Left cardiac atrium (tissue), 4 donors: ENCODE measurements around the gene ACP2. TPM values are rescaled to one million over a fixed set of nuclear protein-coding genes. Genes with fewer than 3 reads are reported as not detected.
"Not testable (repeated sequence)": the region's sequence is repeated elsewhere in the genome, so short reads cannot be mapped to it uniquely, and the experiment has no call there.

Experiments
- ATAC-seq, 2 donors: fragments of 200-7000 bp; cut with Tn5 transposase; one replicate each; pipeline ENCODE4 v1.9.1; 2020; ENCODE audit warnings: mild to moderate bottlenecking in 2 of 2, moderate library complexity in 2 of 2
- DNase-seq: peaks from one replicate; pipeline ENCODE4 v3.0.0-alpha.2; 2020
- intact Hi-C, 2 donors: fragments of 100-400 bp; cut with DNase I; formaldehyde crosslinking; loops; one replicate each; pipeline versions ENCODE4 v1.14.1 to v1.15.1; 2022 to 2023
- total RNA-seq, 2 donors: library from RNA; stranded (reverse); fragmentation: NEBNext Ultra II Directional; extraction: Animal tissue kit (Norgen Biotek cat#: 25700); gene quantifications; one replicate each; pipeline ENCODE4 v1.2.1, GENCODE V29; 2021
- donor health status: DM: no; HTN: yes; CAD: no.
- donor health status: DM: no; HTN: yes; CAD: no; lungs with severe emphysema.
- donor health status: DM: yes; HTN: yes; CAD: no.
- donor health status: Dilated cardiomyopathy.

ACP2 gene
- total RNA-seq, 2 donors from 2014 or later = 25.1 to 26.2 TPM

DNA sequence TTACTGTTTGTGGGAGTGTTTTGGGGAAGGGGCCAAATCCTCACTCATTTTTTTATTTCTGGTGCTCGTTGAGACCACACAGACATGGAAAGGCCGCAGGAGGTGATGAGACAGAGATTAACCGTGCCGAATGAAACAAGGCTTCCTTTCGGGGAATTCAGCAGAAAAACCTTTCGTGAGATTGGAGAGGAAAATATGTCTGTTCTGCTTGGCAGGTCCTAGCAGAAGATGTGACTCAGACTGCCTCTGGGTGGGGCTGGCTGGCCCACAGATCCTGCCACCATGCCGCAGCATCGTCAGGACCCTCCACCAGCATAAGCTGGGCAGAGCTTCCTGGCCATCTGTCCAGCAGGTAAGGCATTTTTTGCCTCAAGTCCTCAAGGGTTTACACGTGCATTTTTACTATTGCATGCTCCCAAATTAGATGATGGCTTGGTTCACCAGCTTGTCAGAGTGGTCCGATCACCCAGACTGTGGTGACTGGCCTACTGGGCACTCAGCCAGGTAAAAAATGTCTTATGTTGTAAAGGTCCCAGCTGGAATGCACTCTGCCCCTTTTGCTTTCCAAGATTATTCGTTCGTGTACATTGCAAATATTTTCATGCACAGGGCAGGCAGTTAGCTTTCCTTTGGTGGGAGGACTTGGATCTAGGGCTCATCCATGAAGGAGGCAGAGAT is 32.4 kb downstream of the ACP2 start:
- intact Hi-C loops = loop anchor here in 1 of 2 donors (5.0 kb wide), 1 partner anchor 39 kb away; the partner anchor contains the start of gene ARFGAP2
- ATAC-seq (peak in 1 of 2 donors; percentile 38), DNase-seq (peak; percentile 70)

DNA sequence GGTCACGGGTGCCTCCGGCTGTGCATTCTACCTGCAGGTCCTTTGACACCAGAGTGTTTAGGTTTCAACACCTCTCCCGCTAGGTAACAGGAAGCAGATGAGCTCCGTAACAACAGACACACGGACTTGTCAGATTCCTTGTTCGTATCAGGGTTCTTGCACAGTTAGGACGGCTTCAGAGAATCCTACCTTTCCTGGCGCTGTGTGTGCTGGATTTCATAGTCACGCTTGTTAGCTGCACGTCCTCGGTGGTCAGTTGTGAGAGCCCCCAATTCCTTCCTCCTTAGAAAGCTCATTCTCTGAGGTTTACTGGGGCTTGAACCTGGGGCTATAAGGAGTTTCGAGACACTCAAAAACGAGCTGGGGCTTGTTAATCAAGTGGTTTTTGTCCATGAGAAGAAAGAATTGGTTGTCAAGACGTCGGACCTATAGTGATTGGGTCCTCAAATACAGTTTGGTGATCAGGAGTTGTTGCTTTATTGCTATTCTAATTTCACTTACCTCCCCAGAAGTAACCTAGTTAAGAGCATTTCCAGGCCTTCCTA is 33.2 kb downstream of the ACP2 start:
- ATAC-seq (no peak), DNase-seq (no peak)
- intact Hi-C loops = loop anchor here in 1 of 2 donors (5.0 kb wide), 1 partner anchor 38 kb away; the partner anchor contains the start of gene ARFGAP2

GRCh38 chr11:47213950-47214565 is 34.6 kb downstream of the ACP2 start:
- ATAC-seq = peak; percentile 93 to 95
- DNase-seq = peak; percentile 95
- intact Hi-C loops = no loop called here

DNA sequence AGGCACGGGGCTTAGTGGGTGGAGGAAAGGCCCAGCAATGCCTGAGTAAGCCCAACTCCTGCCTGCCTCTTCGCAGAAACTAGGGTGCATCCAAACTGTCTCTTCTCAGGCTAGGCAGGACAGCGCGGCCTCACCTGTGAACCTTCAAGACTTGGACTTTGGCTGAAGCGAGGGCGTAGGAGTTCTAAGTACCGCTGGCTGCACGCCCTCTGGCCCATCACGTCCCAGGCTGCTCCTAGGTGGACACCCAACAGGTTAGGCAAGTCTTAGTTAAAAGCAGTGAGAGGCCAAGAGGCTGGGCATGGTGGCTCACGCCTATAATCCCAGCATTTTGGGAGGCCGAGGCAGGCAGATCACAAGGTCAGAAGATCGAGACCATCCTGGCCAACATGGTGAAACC is 35.7 kb downstream of the ACP2 start:
- no peak for ATAC-seq
- intact Hi-C loops = no loop called here
- DNase-seq = no peak

GRCh38 chr11:47208628-47209027 is 40.0 kb downstream of the ACP2 start:
- DNase-seq = no peak
- ATAC-seq = no peak
- intact Hi-C loops = no loop called here

GRCh38 chr11:47208008-47208552 is 40.5 kb downstream of the ACP2 start:
- intact Hi-C loops, DNase-seq, ATAC-seq: not testable (repeated sequence)

GRCh38 chr11:47207459-47207858 is 41.2 kb downstream of the ACP2 start:
- intact Hi-C loops = no loop called here
- ATAC-seq = no peak

DNA sequence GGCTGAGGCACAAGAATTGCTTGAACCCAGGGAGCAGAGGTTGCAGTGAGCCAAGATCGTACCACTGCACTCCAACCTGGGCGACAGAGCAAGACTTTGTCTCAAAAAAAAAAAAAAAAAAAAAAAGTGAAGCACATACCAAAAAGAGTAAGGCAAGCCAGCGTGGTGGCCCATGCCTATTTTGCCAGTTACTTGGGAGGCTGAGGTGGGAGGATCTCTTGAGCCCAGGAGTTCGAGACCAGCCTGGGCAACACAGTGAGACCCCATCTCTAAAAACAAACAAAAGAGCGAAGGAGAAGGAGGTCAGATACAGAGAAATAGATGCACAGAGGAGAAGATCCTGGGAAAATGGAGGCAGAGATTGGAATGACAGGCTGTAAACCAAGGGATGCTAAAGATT is 42.0 kb downstream of the ACP2 start:
- DNase-seq, ATAC-seq, intact Hi-C loops: not testable (repeated sequence)

More at GRCh38 chr11:47207459-47207858, 41.2 kb downstream of the ACP2 start:
- no peak for DNase-seq

DNA sequence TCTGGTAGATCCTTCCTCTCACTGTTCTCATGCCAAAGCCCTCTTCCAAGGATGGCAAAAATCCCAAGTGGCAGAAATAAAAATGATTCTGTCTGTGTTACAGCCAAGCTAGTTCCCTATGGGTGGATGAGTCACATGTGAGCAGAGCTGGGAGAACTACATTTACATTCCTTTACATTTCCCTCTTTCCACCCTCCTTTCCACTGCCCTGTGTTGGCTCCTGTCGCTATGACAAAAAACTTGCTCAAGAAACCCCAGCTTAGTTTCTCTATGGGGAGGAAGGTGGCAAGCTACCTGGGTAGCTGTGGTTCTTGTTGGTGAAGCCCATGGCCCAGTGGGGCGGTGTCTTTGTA is 44.0 kb downstream of the ACP2 start:
- intact Hi-C loops = no loop called here
- ATAC-seq = peak in 1 of 2 donors; percentile 21
- DNase-seq = no peak

DNA sequence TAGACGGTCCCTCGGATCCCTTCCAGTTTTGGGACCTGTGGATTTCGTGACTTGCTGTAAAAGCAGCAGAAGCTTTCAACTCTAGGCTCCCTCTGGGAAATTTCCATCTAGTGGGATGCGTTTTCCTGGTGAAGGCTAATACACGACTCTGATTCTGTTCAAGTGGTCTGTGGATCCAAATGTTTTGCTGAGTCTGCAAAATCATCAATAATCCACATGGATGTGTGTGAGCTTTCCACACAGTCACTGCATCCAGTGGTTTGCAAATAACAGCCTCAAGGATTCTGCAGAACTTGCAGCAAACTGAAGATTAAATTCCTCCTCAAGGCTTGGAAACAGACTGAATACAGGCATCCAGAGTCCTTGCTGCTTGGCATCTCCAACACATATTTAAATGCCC is 46.0 kb downstream of the ACP2 start:
- intact Hi-C loops = no loop called here
- ATAC-seq (no peak), DNase-seq (no peak)

DNA sequence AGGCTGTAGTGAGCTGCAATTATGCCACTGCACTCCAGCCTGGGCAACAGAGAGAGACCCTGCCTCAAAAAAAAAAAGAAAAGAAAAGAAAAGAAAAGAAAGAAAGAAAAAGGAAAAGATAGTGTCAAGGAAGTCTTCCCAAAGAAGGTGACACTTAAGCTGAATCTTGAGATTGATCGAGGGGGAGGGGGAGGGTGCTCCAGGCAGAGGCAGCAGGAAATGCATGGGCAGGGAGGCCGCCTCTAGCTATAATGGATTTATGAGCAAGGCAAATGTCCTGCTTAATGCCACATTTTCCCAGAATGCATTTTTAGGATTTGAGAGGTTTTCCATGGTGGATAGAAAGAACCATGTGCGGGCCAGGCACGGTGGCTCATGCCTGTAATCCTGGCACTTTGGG is 47.6 kb downstream of the ACP2 start:
- intact Hi-C loops = no loop called here
- ATAC-seq (no peak), DNase-seq (no peak)

DNA sequence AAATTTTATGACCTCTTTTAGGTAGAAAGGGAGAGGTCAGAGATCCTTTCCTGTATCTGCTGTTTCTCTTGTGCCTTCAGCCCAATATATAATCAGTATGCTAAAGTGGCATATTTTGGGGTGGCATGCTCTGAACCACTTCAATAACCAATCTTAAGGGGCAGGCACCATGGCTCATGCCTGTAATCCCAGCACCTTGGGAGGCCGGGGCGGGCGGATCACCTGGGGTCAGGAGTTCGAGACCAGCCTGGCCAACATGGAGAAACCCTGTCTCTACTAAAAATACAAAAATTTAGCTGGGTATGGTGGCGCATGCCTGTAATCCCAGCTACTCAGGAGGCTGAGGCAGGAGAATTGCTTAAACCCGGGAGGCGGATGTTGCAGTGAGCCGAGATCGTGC is 50.5 kb downstream of the ACP2 start:
- intact Hi-C loops, DNase-seq: not testable (repeated sequence)

GRCh38 chr11:47192111-47192510 is 56.5 kb downstream of the ACP2 start:
- intact Hi-C loops = no loop called here
- no peak for ATAC-seq

More for the DNA sequence above, 50.5 kb downstream of the ACP2 start:
- ATAC-seq = not testable (repeated sequence)

DNA sequence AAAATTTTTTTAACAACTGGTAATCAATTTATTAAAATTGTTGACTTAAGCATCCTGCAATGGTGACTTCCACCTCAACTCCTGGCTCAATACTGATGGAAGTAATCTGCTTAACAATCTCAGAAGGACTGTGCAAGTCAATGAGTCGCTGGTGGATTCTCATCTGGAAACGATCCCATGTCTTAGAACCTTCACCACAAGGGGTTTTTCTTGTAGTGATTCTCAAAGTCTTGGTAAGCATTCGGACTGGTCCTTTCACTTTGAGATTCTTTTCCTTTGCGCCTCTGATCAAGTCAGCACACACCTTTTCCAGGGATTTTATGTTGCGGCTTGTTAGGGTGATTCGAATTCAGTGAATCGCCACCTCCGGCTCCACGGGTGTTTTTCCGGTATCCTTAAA is 57.5 kb downstream of the ACP2 start:
- DNase-seq, ATAC-seq, intact Hi-C loops: not testable (repeated sequence)

More at GRCh38 chr11:47192111-47192510, 56.5 kb downstream of the ACP2 start:
- DNase-seq = no peak

Other genes starting within 250 kb of the ACP2 start
- gene ARFGAP2, start 71.9 kb downstream of the ACP2 start, total RNA-seq = 10 to 100 TPM; 41.4 to 54.4 TPM
- gene PACSIN3, start 62.4 kb downstream of the ACP2 start, total RNA-seq = 100 to 1,000 TPM; 108 to 126 TPM
- 10 to 100 TPM; 10.4 to 10.8 TPM for gene DDB2, start 33.8 kb downstream of the ACP2 start, total RNA-seq
- gene NR1H3, start 9.2 kb upstream of the ACP2 start, total RNA-seq = 10 to 100 TPM; 18.2 to 44.9 TPM
- 10 to 100 TPM; 29.5 to 37.0 TPM for gene MADD, start 21.3 kb upstream of the ACP2 start, total RNA-seq
- gene MYBPC3, start 103.9 kb upstream of the ACP2 start, total RNA-seq = 1,000 to 10,000 TPM in 1 of 2 donors, 100 to 1,000 TPM in 1; 966 to 1,049 TPM
- 10 to 100 TPM; 19.5 to 31.4 TPM for gene SPI1, start 129.7 kb upstream of the ACP2 start, total RNA-seq
- 10 to 100 TPM; 35.5 to 53.4 TPM for gene SLC39A13, start 159.8 kb upstream of the ACP2 start, total RNA-seq
- gene PSMC3, start 177.6 kb upstream of the ACP2 start, total RNA-seq = 100 to 1,000 TPM; 133 to 154 TPM
- gene RAPSN, start 200.3 kb upstream of the ACP2 start, total RNA-seq = not detected